Measurements from ENCODE around the gene ATP6V1C2.

The ATP6V1C2 gene

GRCh38 chr2:10810202-10811161 lies 89.1 kb downstream of the ATP6V1C2 start (continued):
- TF ChIP-seq ZBTB11 (tag by site-specific recombination; conservative IDR thresholded peaks at IDR 0.05; ENCODE audit: low read depth) (no peak), REPIN1 (tag by site-specific recombination; IDR thresholded peaks at IDR 0.05; ENCODE audit: low read depth) (no peak), GLIS1 (tag by site-specific recombination; IDR thresholded peaks at IDR 0.05) (no peak), TCF7L2 (IDR thresholded peaks at IDR 0.05; ENCODE audit: borderline replicate concordance, low read depth, low read length) (no peak), ZNF223 (tag by site-specific recombination; IDR thresholded peaks at IDR 0.05) (no peak), ZNF112 (tag by site-specific recombination; IDR thresholded peaks at IDR 0.05) (no peak), ZBTB17 (tag by site-specific recombination; IDR thresholded peaks at IDR 0.05) (peak; percentile 52; the same call in 1 of the 2 replicates), ZNF354C (tag by site-specific recombination; IDR thresholded peaks at IDR 0.05; ENCODE audit: borderline replicate concordance, low read depth) (no peak), YY2 (tag by site-specific recombination; IDR thresholded peaks at IDR 0.05) (no peak)

GRCh38 chr2:10811517-10811916 lies 90.1 kb downstream of the ATP6V1C2 start:
- ChIA-PET POLR2A (interaction anchor here (1.0 kb wide), 1 partner anchor 20 kb away, joined by 3 read pairs; no protein-coding TSS in a partner anchor), CTCF (interaction anchor here (0.5 to 1.2 kb wide), 2 partner anchors 14 to 23 kb away, joined by 3 to 5 read pairs; no protein-coding TSS in a partner anchor)
- peaks cover 9% of the 10 kb centered on the region for H3K4me1 ChIP-seq (ENCODE audit: control insufficient read depth, insufficient read depth, low read length)
- H3K9me3 ChIP-seq (ENCODE audit: control insufficient read depth, insufficient read depth, low read depth, low read length), result no peaks in the 10 kb centered on the region
- H3K27ac ChIP-seq (ENCODE audit: extremely low read depth, low read depth, low read length), result no peak overlapping the region; the same call in 1 of the 2 replicates
- H3K36me3 ChIP-seq (ENCODE audit: control insufficient read depth in 2 of 2, insufficient read depth in 1 of 2, low read length in 2 of 2), result peaks cover 0 to 17% of the 10 kb centered on the region in 2 experiments; a peak in 2 of 3 replicates
- H3K4me3 ChIP-seq (ENCODE audit: low read depth, low read length), result peak overlapping the region; percentile 66
- TF ChIP-seq ZNF211 (tag by site-specific recombination; IDR thresholded peaks at IDR 0.05; ENCODE audit: low read depth), result no peak
- no peak for TF ChIP-seq ZNF449 (tag by site-specific recombination; IDR thresholded peaks at IDR 0.05)
- no peak for TF ChIP-seq ZNF514 (tag by site-specific recombination; IDR thresholded peaks at IDR 0.05)
- no peak for TF ChIP-seq HOXD13 (CRISPR knock-in tag; IDR thresholded peaks at IDR 0.05; ENCODE audit: borderline replicate concordance)
- no peak for TF ChIP-seq ZNF658 (tag by site-specific recombination; IDR thresholded peaks at IDR 0.05)
- no peak for TF ChIP-seq ZNF660 (tag by site-specific recombination; IDR thresholded peaks at IDR 0.05)
- TF ChIP-seq ZNF837 (tag by site-specific recombination; IDR thresholded peaks at IDR 0.05), result no peak
- TF ChIP-seq ZFP3 (tag by site-specific recombination; IDR thresholded peaks at IDR 0.05; ENCODE audit: low read depth), result no peak
- no peak for TF ChIP-seq ZNF670 (tag by site-specific recombination; IDR thresholded peaks at IDR 0.05; ENCODE audit: low read depth)
- TF ChIP-seq ZNF404 (tag by site-specific recombination; IDR thresholded peaks at IDR 0.05), result no peak
- no peak for TF ChIP-seq REST (tag by site-specific recombination; IDR thresholded peaks at IDR 0.05)
- no peak for TF ChIP-seq ZNF704 (tag by site-specific recombination; IDR thresholded peaks at IDR 0.05)
- TF ChIP-seq ZNF677 (tag by site-specific recombination; IDR thresholded peaks at IDR 0.05), result no peak
- no peak for TF ChIP-seq OSR2 (tag by site-specific recombination; IDR thresholded peaks at IDR 0.05)
- TF ChIP-seq ZNF548 (tag by site-specific recombination; IDR thresholded peaks at IDR 0.05), result no peak
- no peak for TF ChIP-seq ZFP69B (tag by site-specific recombination; IDR thresholded peaks at IDR 0.05)
- TF ChIP-seq ZNF521 (tag by site-specific recombination; IDR thresholded peaks at IDR 0.05), result no peak

Measured in HEK293 (cell line).